Psoas muscle (tissue), 8 donors: ENCODE data around the gene CNPY1. TPM values are rescaled to one million over a fixed set of nuclear protein-coding genes. Genes with fewer than 3 reads are reported as not detected.

ENCODE experiments used
- ATAC-seq, 4 donors: fragments of 200-7000 bp; cut with Tn5 transposase; one replicate each; pipeline ENCODE4 v1.9.1; 2020; ENCODE audit warnings: moderate library complexity in 3 of 4, mild to moderate bottlenecking in 2 of 4
- DNase-seq, 2 donors: peaks; one replicate each; pipeline ENCODE4 v3.0.0-alpha.2; 2020
- H3K27ac ChIP-seq: fragments of 200-600 bp; one replicate; pipeline ENCODE4 v1.8.0; 2022
- H3K27me3 ChIP-seq, 3 donors: fragments of 200-600 bp in 1 of 3; one replicate each; pipeline versions ENCODE4 v1.6.1 to v1.8.0; 2013 to 2022; ENCODE audit warnings: low read length in 2 of 3, mild to moderate bottlenecking in 2 of 3, moderate library complexity in 1 of 3; ENCODE audit not compliant: insufficient read depth in 3 of 3
- H3K36me3 ChIP-seq, 2 donors: fragments of 200-600 bp in 1 of 2; one replicate each; pipeline versions ENCODE4 v1.6.1 to v1.8.0; 2013 to 2022; ENCODE audit warnings: low read depth in 1 of 2, mild to moderate bottlenecking in 1 of 2, moderate library complexity in 1 of 2; ENCODE audit not compliant: insufficient read depth in 1 of 2
- H3K4me1 ChIP-seq: fragments of 200-600 bp; one replicate; pipeline ENCODE4 v1.8.0; 2022
- H3K4me3 ChIP-seq: fragments of 200-600 bp; one replicate; pipeline ENCODE4 v1.8.0; 2022; ENCODE audit warnings: mild to moderate bottlenecking
- H3K9me3 ChIP-seq: fragments of 200-600 bp; one replicate; pipeline ENCODE4 v1.8.0; 2022
- CTCF ChIP-seq: fragments of 200-600 bp; IDR thresholded peaks from one replicate; pipeline ENCODE4 v1.8.0; 2022; ENCODE audit warnings: antibody characterized with exemption
- WGBS, 3 donors: extraction: QIAGEN DNeasy Blood & Tissue Kit; methylation state at CpG; one replicate each; pipeline versions ENCODE4 v1.1.6 to v1.1.7; 2013; 5-methylcytosine and 5-hydroxymethylcytosine counted together
- intact Hi-C, 2 donors: fragments of 100-400 bp; cut with DNase I; formaldehyde crosslinking; loops; one replicate each; pipeline versions ENCODE4 v1.11.0 to v1.14.2; 2022
- polyA plus RNA-seq, 3 donors: library from polyadenylated mRNA; stranded (reverse); fragments of 200-250 nt; gene quantifications; one replicate each; pipeline ENCODE4 v1.2.3, GENCODE V29; 2013
- total RNA-seq, 4 donors: library from RNA; stranded (reverse); fragmentation: NEBNext Ultra II Directional in 2 of 4; extraction: Animal tissue kit (Norgen Biotek cat#: 25700) in 2 of 4; gene quantifications; one replicate each; pipeline versions ENCODE4 v1.2.1 to v1.2.4, GENCODE V29; 2021 to 2023
- donor health status: healthy with polysubstance abuse.
- donor health status: DM: no; HTN: no; CAD: no; lungs with moderate emphysema.
- donor health status: Bipolar disorder and iron deficiency.
- donor health status: healthy.
- donor health status: DM: yes; HTN: yes; CAD: no.
- donor health status: DM: no; HTN: no; CAD: no.
- donor health status: DM: no; HTN: no; CAD: no.
- donor health status: DM: yes; HTN: yes; CAD: no.

Gene CNPY1
- total and polyA plus RNA-seq, 7 donors: not detected

GRCh38 chr7:155516466-155516865, 29.9 kb downstream of the CNPY1 start:
- peaks cover 3 to 65% (median 13%) of the 10 kb centered on the region in 3 donors for H3K27me3 ChIP-seq

GRCh38 chr7:155515318-155515717, 31.0 kb downstream of the CNPY1 start:
- intact Hi-C loops: no loop called here
- H3K4me3 ChIP-seq: no peak overlapping the region
- no peak for TF ChIP-seq CTCF
- DNase-seq: no peak
- H3K27ac ChIP-seq: no peak overlapping the region
- ATAC-seq: no peak
- no peaks in the 10 kb centered on the region for H3K36me3 ChIP-seq
- H3K4me1 ChIP-seq: no peaks in the 10 kb centered on the region
- peaks cover 3 to 72% (median 13%) of the 10 kb centered on the region in 3 donors for H3K27me3 ChIP-seq
- H3K9me3 ChIP-seq: no peaks in the 10 kb centered on the region
- 69 to 72% (median 71%) methylated on average over 11 of the region's 11 CpGs for WGBS, 3 donors

More at GRCh38 chr7:155516466-155516865, 29.9 kb downstream of the CNPY1 start:
- Histone ChIP-seq H3K9me3 (no peaks in the 10 kb centered on the region), H3K4me3 (no peak overlapping the region), H3K36me3 (no peaks in the 10 kb centered on the region), H3K27ac (no peak overlapping the region), H3K4me1 (no peaks in the 10 kb centered on the region)
- intact Hi-C loops: no loop called here
- WGBS, 3 donors: 77 to 84% (median 83%) methylated on average over 12 of the region's 12 CpGs
- TF ChIP-seq CTCF: no peak
- DNase-seq (no peak), ATAC-seq (no peak)

GRCh38 chr7:155514296-155514695, 32.1 kb downstream of the CNPY1 start:
- Histone ChIP-seq H3K9me3 (no peaks in the 10 kb centered on the region), H3K27ac (no peak overlapping the region), H3K4me1 (no peaks in the 10 kb centered on the region), H3K4me3 (no peak overlapping the region), H3K27me3 (peaks cover 3 to 82% (median 22%) of the 10 kb centered on the region in 3 donors), H3K36me3 (no peaks in the 10 kb centered on the region)
- 79 to 83% (median 81%) methylated on average over 8 of the region's 8 CpGs for WGBS, 3 donors
- ATAC-seq: no peak
- TF ChIP-seq CTCF: no peak
- intact Hi-C loops: no loop called here
- no peak for DNase-seq

- ATAC-seq (no peak), DNase-seq (no peak)
- intact Hi-C loops: no loop called here
- Histone ChIP-seq H3K4me3 (no peak overlapping the region), H3K27me3 (peaks cover 3 to 88% (median 22%) of the 10 kb centered on the region in 3 donors), H3K4me1 (no peaks in the 10 kb centered on the region), H3K36me3 (no peaks in the 10 kb centered on the region), H3K27ac (no peak overlapping the region), H3K9me3 (no peaks in the 10 kb centered on the region)
- TF ChIP-seq CTCF: no peak
- WGBS, 3 donors: 71 to 77% (median 77%) methylated on average over 13 of the region's 13 CpGs
Observed at GRCh38 chr7:155513543-155514285, 32.6 kb downstream of the CNPY1 start.
